ENCODE measurements around the gene THAP4.

Gene THAP4

DNA sequence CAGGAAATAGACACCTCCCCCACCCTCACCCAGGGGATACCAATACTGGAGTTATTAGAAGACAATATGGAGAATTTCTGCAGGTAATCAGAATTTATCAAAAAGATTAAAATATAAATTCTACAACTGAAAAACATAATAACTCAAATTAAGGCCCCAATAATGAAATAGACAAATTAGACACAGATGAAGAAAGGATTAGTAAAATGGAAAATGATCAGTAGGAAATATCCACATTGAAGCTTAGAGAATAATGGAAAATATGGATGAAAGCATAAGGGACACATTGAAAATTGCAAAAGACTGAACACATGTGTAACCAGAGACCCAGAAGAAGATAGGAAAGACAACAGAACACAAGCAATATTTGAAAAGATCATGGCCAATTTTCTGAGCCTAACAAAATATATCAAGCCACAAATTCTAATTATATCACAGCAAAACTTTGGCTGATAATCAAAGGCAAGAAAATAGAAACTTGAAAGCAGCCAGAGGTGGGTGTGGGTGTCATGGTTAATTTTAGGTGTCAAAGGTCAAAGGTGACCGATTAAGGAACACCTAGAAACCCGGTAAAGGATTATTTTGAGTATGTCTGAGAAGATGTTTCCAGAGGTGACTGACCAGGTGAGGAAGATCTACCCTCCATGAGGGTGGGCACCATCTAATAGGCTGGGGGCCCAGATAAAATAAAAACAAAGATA is 50.2 kb downstream of the THAP4 start:
- no peak for DNase-seq
- Histone ChIP-seq H3K36me3 (peaks cover 57 to 71% (median 61%) of the 10 kb centered on the region in 3 donors), H3K27me3 (no peaks in the 10 kb centered on the region), H3K27ac (no peak overlapping the region), H3K9me3 (peaks cover 9 to 26% (median 23%) of the 10 kb centered on the region in 3 donors), H3K4me3 (no peak overlapping the region), H3K4me1 (no peaks in the 10 kb centered on the region)
- TF ChIP-seq, protein P1, sequence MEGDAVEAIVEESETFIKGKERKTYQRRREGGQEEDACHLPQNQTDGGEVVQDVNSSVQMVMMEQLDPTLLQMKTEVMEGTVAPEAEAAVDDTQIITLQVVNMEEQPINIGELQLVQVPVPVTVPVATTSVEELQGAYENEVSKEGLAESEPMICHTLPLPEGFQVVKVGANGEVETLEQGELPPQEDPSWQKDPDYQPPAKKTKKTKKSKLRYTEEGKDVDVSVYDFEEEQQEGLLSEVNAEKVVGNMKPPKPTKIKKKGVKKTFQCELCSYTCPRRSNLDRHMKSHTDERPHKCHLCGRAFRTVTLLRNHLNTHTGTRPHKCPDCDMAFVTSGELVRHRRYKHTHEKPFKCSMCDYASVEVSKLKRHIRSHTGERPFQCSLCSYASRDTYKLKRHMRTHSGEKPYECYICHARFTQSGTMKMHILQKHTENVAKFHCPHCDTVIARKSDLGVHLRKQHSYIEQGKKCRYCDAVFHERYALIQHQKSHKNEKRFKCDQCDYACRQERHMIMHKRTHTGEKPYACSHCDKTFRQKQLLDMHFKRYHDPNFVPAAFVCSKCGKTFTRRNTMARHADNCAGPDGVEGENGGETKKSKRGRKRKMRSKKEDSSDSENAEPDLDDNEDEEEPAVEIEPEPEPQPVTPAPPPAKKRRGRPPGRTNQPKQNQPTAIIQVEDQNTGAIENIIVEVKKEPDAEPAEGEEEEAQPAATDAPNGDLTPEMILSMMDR (IDR thresholded peaks at IDR 0.05) = no peak
- intact Hi-C loops (cut with DNase I; ENCODE audit: low total_unique reads) = no loop called here

DNA sequence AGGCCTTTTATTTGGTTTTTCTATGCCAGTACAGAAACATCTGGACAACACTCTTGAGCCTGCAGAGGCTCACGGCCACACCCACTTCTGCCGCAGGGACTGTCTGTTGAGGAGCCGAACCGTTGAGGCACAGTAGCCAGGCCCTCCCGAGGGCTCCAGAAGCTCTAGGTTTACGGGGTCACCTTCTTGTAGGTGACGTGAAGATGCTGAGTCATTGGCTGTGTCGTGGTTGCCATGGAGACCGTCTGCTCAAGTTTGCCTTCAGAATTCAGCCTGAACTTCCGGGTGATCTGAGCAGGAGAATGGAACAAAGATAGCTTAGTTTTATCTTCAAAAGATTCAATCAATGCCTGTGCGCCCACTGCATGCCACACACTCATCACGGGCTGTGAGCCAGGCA is 52.5 kb downstream of the THAP4 start:
- no peaks in the 10 kb centered on the region for H3K4me1 ChIP-seq
- intact Hi-C loops (cut with DNase I; ENCODE audit: low total_unique reads) = no loop called here
- H3K27me3 ChIP-seq = no peaks in the 10 kb centered on the region
- TF ChIP-seq, protein P1 (IDR thresholded peaks at IDR 0.05) = no peak
- no peak for DNase-seq
- peaks cover 57 to 72% (median 66%) of the 10 kb centered on the region in 3 donors for H3K36me3 ChIP-seq
- no peak overlapping the region for H3K4me3 ChIP-seq
- no peak overlapping the region for H3K27ac ChIP-seq
- peaks cover 9 to 26% (median 23%) of the 10 kb centered on the region in 3 donors for H3K9me3 ChIP-seq

DNA sequence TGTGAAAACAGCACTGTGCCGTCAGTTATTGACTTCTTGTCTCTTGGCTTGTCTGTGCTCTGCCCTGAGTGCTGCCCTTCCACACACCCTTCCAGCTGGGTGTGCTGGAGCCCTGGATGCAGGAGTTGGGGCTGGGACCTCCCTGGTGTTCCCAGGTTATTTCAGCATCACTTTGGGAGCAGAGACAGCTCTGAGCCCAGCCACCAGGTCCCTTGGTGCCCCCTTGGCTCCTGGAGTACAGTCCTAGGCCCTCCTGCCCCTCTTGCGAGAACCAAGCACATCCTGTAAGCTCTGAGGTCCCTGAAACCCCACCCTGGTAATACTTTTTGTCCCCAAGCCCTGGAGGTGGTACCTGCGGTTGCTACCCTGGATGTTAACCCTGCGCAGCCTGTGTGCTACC is 54.2 kb downstream of the THAP4 start:
- Histone ChIP-seq H3K4me3 (no peak overlapping the region), H3K27ac (no peak overlapping the region), H3K4me1 (no peaks in the 10 kb centered on the region), H3K36me3 (peaks cover 52 to 62% (median 58%) of the 10 kb centered on the region in 3 donors), H3K9me3 (peaks cover 2 to 23% (median 20%) of the 10 kb centered on the region in 3 donors), H3K27me3 (no peaks in the 10 kb centered on the region)
- DNase-seq = no peak
- intact Hi-C loops (cut with DNase I; ENCODE audit: low total_unique reads) = no loop called here
- TF ChIP-seq, protein P1 (IDR thresholded peaks at IDR 0.05) = no peak

DNA sequence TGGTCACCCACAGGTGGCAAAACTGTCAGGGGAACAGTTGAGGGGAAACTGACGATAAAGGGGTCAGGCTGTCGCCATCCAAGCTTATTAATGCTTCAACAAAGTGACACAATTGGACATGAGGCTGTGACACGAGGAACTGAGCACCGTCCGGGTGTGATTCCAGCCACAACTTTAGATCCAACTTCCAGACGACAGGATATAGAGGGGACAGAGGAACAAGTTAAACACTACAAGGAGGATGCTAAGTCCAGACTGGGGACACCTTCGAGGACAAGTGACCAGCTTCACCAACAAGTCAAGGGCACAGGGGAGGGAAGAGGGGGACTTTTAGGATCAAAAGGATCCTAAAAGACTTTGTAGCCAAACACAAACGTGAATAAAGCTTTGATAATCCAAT is 54.6 kb downstream of the THAP4 start:
- TF ChIP-seq, protein P1 (IDR thresholded peaks at IDR 0.05) = no peak

DNA sequence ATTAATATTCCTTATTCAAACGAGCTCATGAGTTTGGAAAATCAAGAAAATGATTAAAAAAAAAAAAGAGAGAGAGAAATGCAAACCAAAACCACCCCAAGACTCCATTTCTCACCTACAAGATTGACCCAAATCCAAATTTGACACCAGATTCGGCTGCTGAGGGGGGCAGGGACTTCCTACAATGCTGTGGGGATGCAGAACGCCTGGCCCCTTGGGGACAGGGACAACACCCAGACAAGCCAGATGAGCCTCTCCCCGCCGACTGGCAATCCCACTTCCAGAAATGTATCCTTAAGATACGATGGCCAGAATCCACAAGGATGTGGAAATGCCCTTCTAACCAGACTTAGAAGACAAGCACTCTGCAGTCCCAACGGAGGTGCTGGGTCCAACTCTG is 57.7 kb downstream of the THAP4 start:
- peaks cover 21 to 37% (median 29%) of the 10 kb centered on the region in 3 donors for H3K36me3 ChIP-seq
- no peaks in the 10 kb centered on the region for H3K4me1 ChIP-seq
- H3K27me3 ChIP-seq = no peaks in the 10 kb centered on the region
- TF ChIP-seq, protein P1 (IDR thresholded peaks at IDR 0.05) = no peak
- peaks cover 0 to 6% (median 0%) of the 10 kb centered on the region in 3 donors for H3K9me3 ChIP-seq
- no peak overlapping the region for H3K4me3 ChIP-seq
- intact Hi-C loops (cut with DNase I; ENCODE audit: low total_unique reads) = no loop called here
- H3K27ac ChIP-seq = no peak overlapping the region
- peak in 1 of 2 donors; percentile 50 for DNase-seq

More for the DNA sequence above, 54.6 kb downstream of the THAP4 start:
- Histone ChIP-seq H3K4me1 (no peaks in the 10 kb centered on the region), H3K27me3 (no peaks in the 10 kb centered on the region), H3K27ac (no peak overlapping the region), H3K9me3 (peaks cover 0 to 18% (median 15%) of the 10 kb centered on the region in 3 donors), H3K36me3 (peaks cover 47 to 58% (median 55%) of the 10 kb centered on the region in 3 donors), H3K4me3 (no peak overlapping the region)
- no peak for DNase-seq
- intact Hi-C loops (cut with DNase I; ENCODE audit: low total_unique reads) = no loop called here
